Activated CD4-positive, alpha-beta T cell treated with anti-CD3 and anti-CD28 coated beads, Interleukin-2, amount 10 ng/mL, durations not matched to agents 7 days and 5 days (primary cell): ENCODE measurements around the gene FBXO46. TPM values are rescaled to one million over a fixed set of nuclear protein-coding genes. Genes with fewer than 3 reads are reported as not detected.

Experiments
- CTCF ChIA-PET: fragments of 350-600 bp; sonication (Branson Sonifier 250); formaldehyde crosslinking; loops from one replicate; lab custom pipeline; 2021; ENCODE audit warnings: antibody characterized with exemption; lab: Charles Lee
- POLR2A ChIA-PET: fragments of 350-600 bp; sonication (Branson Sonifier 250); formaldehyde crosslinking; loops from one replicate; lab custom pipeline; 2021; ENCODE audit warnings: antibody characterized with exemption; lab: Charles Lee
- DNase-seq: peaks from one replicate; pipeline ENCODE4 v3.0.0-alpha.2; 2020
- H3K27ac Mint-ChIP-seq: one replicate; pipeline ENCODE4 v1.8.0; 2021; ENCODE audit warnings: mild to moderate bottlenecking, moderate library complexity, mixed read lengths
- H3K27me3 Mint-ChIP-seq: one replicate; pipeline ENCODE4 v1.8.0; 2021; ENCODE audit warnings: mixed read lengths
- H3K36me3 Mint-ChIP-seq: one replicate; pipeline ENCODE4 v1.8.0; 2021; ENCODE audit warnings: low read depth, mixed read lengths
- H3K4me1 Mint-ChIP-seq: one replicate; pipeline ENCODE4 v1.8.0; 2021; ENCODE audit warnings: mixed read lengths
- H3K4me3 Mint-ChIP-seq: one replicate; pipeline ENCODE4 v1.8.0; 2021; ENCODE audit warnings: mild to moderate bottlenecking, moderate library complexity, mixed read lengths
- H3K9me3 Mint-ChIP-seq: one replicate; pipeline ENCODE4 v1.8.0; 2021; ENCODE audit warnings: mixed read lengths
- total RNA-seq, 2 experiments: library from RNA; stranded (reverse); gene quantifications; one replicate each; pipeline ENCODE4 v1.2.3, GENCODE V29; 2021

The FBXO46 gene
- total RNA-seq = 10 to 100 TPM; 38.5 to 40.0 TPM

GRCh38 chr19:45730368-45731288, at the start of gene FBXO46:
FBXO46 (minus strand) TSS chr19:45730896; CDS start chr19:45713495, 17,401 bp downstream.
- Mint-ChIP-seq H3K4me1 (peaks cover 30% of the 10 kb centered on the region), H3K27ac (peak within 1 kb of the TSS; percentile 91), H3K27me3 (no peaks in the 10 kb centered on the region), H3K4me3 (peak within 1 kb of the TSS; percentile 92), H3K9me3 (no peaks in the 10 kb centered on the region), H3K36me3 (peaks cover 5% of the 10 kb centered on the region)
- peak; percentile 97 for DNase-seq
- CTCF ChIA-PET = interaction anchor here (0.7 to 2.2 kb wide), 7 partner anchors 10 to 40 kb away, joined by 3 to 8 read pairs (median 4); partner anchors contain the start of genes QPCTL, SIX5 and SNRPD2
- POLR2A ChIA-PET = no interaction called here

GRCh38 chr19:45780146-45780447, 49.4 kb upstream of the FBXO46 start:
- DNase-seq = no peak
- H3K36me3 Mint-ChIP-seq = peaks cover 9% of the 10 kb centered on the region
- ChIA-PET CTCF (no interaction called here), POLR2A (interaction anchor here (0.5 kb wide), 1 partner anchor 11 kb away, joined by 3 read pairs; the partner anchor contains the start of gene SIX5)
- H3K27me3 Mint-ChIP-seq = peaks cover 17% of the 10 kb centered on the region
- peaks cover 15% of the 10 kb centered on the region for H3K4me1 Mint-ChIP-seq
- no peak overlapping the region for H3K4me3 Mint-ChIP-seq
- H3K27ac Mint-ChIP-seq = no peak overlapping the region
- no peaks in the 10 kb centered on the region for H3K9me3 Mint-ChIP-seq

- Mint-ChIP-seq H3K27me3 (peaks cover 17% of the 10 kb centered on the region), H3K4me1 (peaks cover 15% of the 10 kb centered on the region), H3K9me3 (no peaks in the 10 kb centered on the region), H3K4me3 (peak overlapping the region; percentile 67), H3K36me3 (peaks cover 9% of the 10 kb centered on the region), H3K27ac (no peak overlapping the region)
- DNase-seq = peak; percentile 82
- ChIA-PET CTCF (interaction anchor here (0.7 to 2.2 kb wide), 10 partner anchors 8 to 69 kb away, joined by 3 to 29 read pairs (median 4); partner anchors contain the start of genes DMWD and SIX5), POLR2A (interaction anchor here (0.5 kb wide), 1 partner anchor 10 kb away, joined by 3 read pairs; the partner anchor contains the start of gene SIX5)
These were observed 48.8 kb upstream of the FBXO46 start for GRCh38 chr19:45779231-45780145.

GRCh38 chr19:45778010-45778661, 47.4 kb upstream of the FBXO46 start:
- CTCF ChIA-PET = interaction anchor here (1.1 to 2.2 kb wide), 3 partner anchors 9 to 24 kb away, joined by 5 to 29 read pairs (median 13); partner anchors contain the start of genes DMWD and SIX5
- Mint-ChIP-seq H3K27ac (no peak overlapping the region), H3K36me3 (peaks cover 9% of the 10 kb centered on the region), H3K27me3 (peaks cover 16% of the 10 kb centered on the region), H3K4me1 (peaks cover 15% of the 10 kb centered on the region), H3K4me3 (no peak overlapping the region), H3K9me3 (no peaks in the 10 kb centered on the region)
- POLR2A ChIA-PET = no interaction called here
- no peak for DNase-seq

GRCh38 chr19:45777395-45777961, 46.8 kb upstream of the FBXO46 start:
- peaks cover 16% of the 10 kb centered on the region for H3K27me3 Mint-ChIP-seq
- H3K9me3 Mint-ChIP-seq = no peaks in the 10 kb centered on the region
- H3K4me1 Mint-ChIP-seq = peaks cover 15% of the 10 kb centered on the region
- no peak overlapping the region for H3K4me3 Mint-ChIP-seq
- DNase-seq = no peak
- H3K27ac Mint-ChIP-seq = no peak overlapping the region
- CTCF ChIA-PET = interaction anchor here (2.2 kb wide), 1 partner anchor 14 kb away, joined by 13 read pairs; the partner anchor contains the start of gene DMWD
- POLR2A ChIA-PET = no interaction called here
- peaks cover 9% of the 10 kb centered on the region for H3K36me3 Mint-ChIP-seq

GRCh38 chr19:45774765-45775164, 44.1 kb upstream of the FBXO46 start:
- H3K36me3 Mint-ChIP-seq = peaks cover 9% of the 10 kb centered on the region
- peaks cover 27% of the 10 kb centered on the region for H3K4me1 Mint-ChIP-seq
- H3K27ac Mint-ChIP-seq = no peak overlapping the region
- ChIA-PET CTCF (interaction anchor here (1.4 to 1.9 kb wide), 2 partner anchors 17 to 23 kb away, joined by 3 to 8 read pairs; partner anchors contain the start of gene DMWD), POLR2A (no interaction called here)
- no peak for DNase-seq
- H3K27me3 Mint-ChIP-seq = peaks cover 12% of the 10 kb centered on the region
- no peaks in the 10 kb centered on the region for H3K9me3 Mint-ChIP-seq
- H3K4me3 Mint-ChIP-seq = no peak overlapping the region

- Mint-ChIP-seq H3K9me3 (no peaks in the 10 kb centered on the region), H3K36me3 (peaks cover 5% of the 10 kb centered on the region), H3K27me3 (peaks cover 9% of the 10 kb centered on the region), H3K4me3 (no peak overlapping the region), H3K4me1 (peaks cover 20% of the 10 kb centered on the region), H3K27ac (no peak overlapping the region)
- no peak for DNase-seq
- ChIA-PET CTCF (interaction anchor here (1.0 to 1.9 kb wide), 2 partner anchors 19 to 26 kb away, joined by 3 to 8 read pairs; partner anchors contain the start of gene DMWD), POLR2A (no interaction called here)
These were observed 42.7 kb upstream of the FBXO46 start for GRCh38 chr19:45773384-45773783.

- DNase-seq = no peak
- Mint-ChIP-seq H3K4me1 (peaks cover 19% of the 10 kb centered on the region), H3K9me3 (no peaks in the 10 kb centered on the region), H3K4me3 (no peak overlapping the region), H3K27me3 (peaks cover 9% of the 10 kb centered on the region), H3K36me3 (peaks cover 5% of the 10 kb centered on the region), H3K27ac (no peak overlapping the region)
- ChIA-PET POLR2A (no interaction called here), CTCF (interaction anchor here (1.0 to 1.9 kb wide), 4 partner anchors 19 to 28 kb away, joined by 3 to 8 read pairs (median 3); partner anchors contain the start of gene DMWD)
These were observed 42.2 kb upstream of the FBXO46 start for GRCh38 chr19:45772912-45773311.

- Mint-ChIP-seq H3K27ac (no peak overlapping the region), H3K4me1 (peaks cover 20% of the 10 kb centered on the region), H3K36me3 (peaks cover 5% of the 10 kb centered on the region), H3K27me3 (peaks cover 12% of the 10 kb centered on the region), H3K4me3 (no peak overlapping the region), H3K9me3 (no peaks in the 10 kb centered on the region)
- no peak for DNase-seq
- ChIA-PET POLR2A (no interaction called here), CTCF (interaction anchor here (1.0 to 1.4 kb wide), 3 partner anchors 18 to 88 kb away, joined by 3 read pairs; no protein-coding TSS in a partner anchor)
These were observed 41.6 kb upstream of the FBXO46 start for GRCh38 chr19:45772130-45772840.

- H3K4me1 Mint-ChIP-seq = peaks cover 21% of the 10 kb centered on the region
- POLR2A ChIA-PET = interaction anchor here (0.5 kb wide), 1 partner anchor 846 kb away, joined by 3 read pairs; no protein-coding TSS in a partner anchor
- no peak for DNase-seq
- CTCF ChIA-PET = interaction anchor here (1.0 to 3.2 kb wide), 12 partner anchors 12 to 129 kb away, joined by 3 to 45 read pairs (median 6); partner anchors contain the start of genes DMPK, DMWD and IRF2BP1
- H3K4me3 Mint-ChIP-seq = no peak overlapping the region
- H3K9me3 Mint-ChIP-seq = no peaks in the 10 kb centered on the region
- no peak overlapping the region for H3K27ac Mint-ChIP-seq
- H3K27me3 Mint-ChIP-seq = peaks cover 14% of the 10 kb centered on the region
- H3K36me3 Mint-ChIP-seq = no peaks in the 10 kb centered on the region
These were observed 40.7 kb upstream of the FBXO46 start for GRCh38 chr19:45771311-45771933.
